HEK293 (cell line): ENCODE results near the gene TBX10.
A peak's percentile ranks its signal among the peaks of the same experiment; 100 is the strongest.
"Not testable (repeated sequence)": the region's sequence is repeated elsewhere in the genome, so short reads cannot be mapped to it uniquely, and the experiment has no call there.

Experiments
- CTCF ChIA-PET: fragments of 350-600 bp; formaldehyde crosslinking; extraction: SDS; loops from one replicate; lab custom pipeline; 2021; ENCODE audit warnings: antibody characterized with exemption; lab: Yijun Ruan, JAX
- POLR2A ChIA-PET: fragments of 300-600 bp; formaldehyde crosslinking; extraction: SDS; loops from one replicate; lab custom pipeline; 2020; ENCODE audit warnings: antibody characterized with exemption, inconsistent platforms; lab: Yijun Ruan, JAX
- H3K27ac ChIP-seq: fragments of 200-500 bp; sonication (Bioruptor generic); 2 replicates; pipeline ENCODE4 v1.5.1; 2014; ENCODE audit warnings: low read depth, low read length, control low read depth, inconsistent platforms; ENCODE audit errors: extremely low read depth
- H3K36me3 ChIP-seq, 2 experiments: fragments of 200-500 bp in 1 of 2; sonication (Bioruptor generic) in 1 of 2; 1 replicate in 1 of 2; 2 replicates in 1 of 2; pipeline ENCODE4 v1.5.1; 2014 to 2017; ENCODE audit warnings: inconsistent platforms in 2 of 2, low read length in 2 of 2; ENCODE audit not compliant: control insufficient read depth in 2 of 2, insufficient read depth in 1 of 2
- H3K4me1 ChIP-seq: fragments of 200-500 bp; sonication (Bioruptor generic); 2 replicates; pipeline ENCODE4 v1.5.1; 2014; ENCODE audit warnings: mild to moderate bottlenecking, low read length, inconsistent platforms; ENCODE audit not compliant: control insufficient read depth, insufficient read depth
- H3K4me3 ChIP-seq: 2 replicates; pipeline ENCODE4 v1.5.1; 2011; ENCODE audit warnings: low read depth, mild to moderate bottlenecking, control low read depth, low read length, moderate library complexity
- H3K9me3 ChIP-seq: fragments of 200-500 bp; sonication (Bioruptor generic); 2 replicates; pipeline ENCODE4 v1.5.1; 2014; ENCODE audit warnings: low read depth, low read length, inconsistent platforms; ENCODE audit not compliant: control insufficient read depth, insufficient read depth
- KLF10 ChIP-seq: fragments of 450-650 bp; IDR thresholded peaks from 2 replicates; pipeline ENCODE4 v1.5.1; 2018; ENCODE audit warnings: missing biosample characterization, mild to moderate bottlenecking, missing genetic modification characterization
- KLF17 ChIP-seq: fragments of 450-650 bp; formaldehyde crosslinking; IDR thresholded peaks from 2 replicates; pipeline ENCODE4 v1.5.1; 2016; ENCODE audit warnings: missing biosample characterization, missing genetic modification characterization
- MZF1 ChIP-seq: fragments of 450-650 bp; formaldehyde crosslinking; IDR thresholded peaks from 2 replicates; pipeline ENCODE4 v1.5.1; 2017; ENCODE audit warnings: missing biosample characterization, missing genetic modification characterization, borderline replicate concordance
- RBAK ChIP-seq: fragments of 450-650 bp; formaldehyde crosslinking; IDR thresholded peaks from 2 replicates; pipeline ENCODE4 v1.5.1; 2016; ENCODE audit warnings: missing biosample characterization, missing genetic modification characterization
- SETDB1 ChIP-seq: IDR thresholded peaks from one replicate; pipeline ENCODE4 v1.6.1; 2017; ENCODE audit warnings: mild to moderate bottlenecking, low read length, moderate library complexity, mixed read lengths; ENCODE audit not compliant: insufficient read length
- ZNF121 ChIP-seq: fragments of 450-650 bp; formaldehyde crosslinking; IDR thresholded peaks from 2 replicates; pipeline ENCODE4 v1.5.1; 2016; ENCODE audit warnings: missing biosample characterization, missing genetic modification characterization
- ZNF239 ChIP-seq: fragments of 450-650 bp; formaldehyde crosslinking; IDR thresholded peaks from 2 replicates; pipeline ENCODE4 v1.5.1; 2016; ENCODE audit warnings: missing biosample characterization, missing genetic modification characterization
- ZNF24 ChIP-seq: fragments of 450-650 bp; formaldehyde crosslinking; IDR thresholded peaks from 2 replicates; pipeline ENCODE4 v1.5.1; 2016; ENCODE audit warnings: missing biosample characterization, missing genetic modification characterization
- ZNF302 ChIP-seq: fragments of 450-650 bp; formaldehyde crosslinking; IDR thresholded peaks from 2 replicates; pipeline ENCODE4 v1.5.1; 2016; ENCODE audit warnings: missing biosample characterization, missing genetic modification characterization, low read depth
- ZNF350 ChIP-seq: fragments of 450-650 bp; formaldehyde crosslinking; IDR thresholded peaks from 2 replicates; pipeline ENCODE4 v1.5.0; 2017; ENCODE audit warnings: missing biosample characterization, mild to moderate bottlenecking, missing genetic modification characterization
- ZNF416 ChIP-seq: fragments of 450-650 bp; formaldehyde crosslinking; IDR thresholded peaks from 2 replicates; pipeline ENCODE4 v1.5.1; 2016; ENCODE audit warnings: missing biosample characterization, missing genetic modification characterization
- ZNF433 ChIP-seq: fragments of 450-650 bp; formaldehyde crosslinking; IDR thresholded peaks from 2 replicates; pipeline ENCODE4 v1.5.1; 2016; ENCODE audit warnings: missing biosample characterization, missing genetic modification characterization, low read depth
- ZNF548 ChIP-seq: fragments of 450-650 bp; formaldehyde crosslinking; IDR thresholded peaks from 2 replicates; pipeline ENCODE4 v1.5.1; 2016; ENCODE audit warnings: missing biosample characterization, missing genetic modification characterization
- ZNF837 ChIP-seq: fragments of 450-650 bp; formaldehyde crosslinking; IDR thresholded peaks from 2 replicates; pipeline ENCODE4 v1.5.1; 2016; ENCODE audit warnings: missing biosample characterization, missing genetic modification characterization
- TF ChIP-seq, protein P1 (sequence below): fragments of 450-650 bp; formaldehyde crosslinking; IDR thresholded peaks from 2 replicates; pipeline ENCODE4 v1.5.0; 2017; ENCODE audit warnings: missing biosample characterization, missing genetic modification characterization, borderline replicate concordance

TBX10 gene

DNA sequence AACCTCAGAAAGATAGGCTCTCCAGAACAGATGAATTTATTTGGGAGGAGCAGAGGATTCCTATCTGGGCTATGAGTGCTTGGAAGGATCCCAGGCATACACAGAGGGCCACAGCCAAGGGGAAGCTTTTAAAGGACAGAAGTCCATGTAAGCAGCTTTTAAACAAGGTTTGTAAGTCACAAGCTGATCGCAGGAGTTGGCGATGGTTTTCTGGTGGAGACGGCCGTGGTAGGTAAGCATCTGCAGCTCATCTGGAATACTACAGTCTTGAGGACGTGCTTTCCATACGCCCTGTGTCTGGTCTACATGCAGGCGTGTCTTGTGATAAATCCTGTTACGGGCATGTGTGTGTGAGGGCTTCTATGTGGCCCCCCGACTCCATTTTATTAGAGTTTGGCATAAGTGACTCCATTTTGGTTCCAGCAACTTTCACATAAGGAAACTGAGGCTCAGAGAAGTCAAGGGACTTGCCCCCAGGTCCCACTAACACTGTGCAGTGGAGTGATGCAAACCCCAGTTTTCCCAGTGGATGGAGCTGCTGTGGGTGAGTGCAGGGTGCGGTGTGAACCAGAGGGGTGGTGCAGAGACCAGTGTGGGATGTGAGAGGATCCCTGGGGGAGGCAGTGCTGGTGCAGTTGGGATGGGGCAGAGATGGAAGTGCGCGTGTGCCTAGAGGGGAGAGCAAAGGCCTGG is 22.7 kb upstream of the TBX10 start:
- no peak overlapping the region for H3K4me3 ChIP-seq
- H3K4me1 ChIP-seq = no peaks in the 10 kb centered on the region
- no peak overlapping the region for H3K27ac ChIP-seq
- H3K36me3 ChIP-seq = no peaks in the 10 kb centered on the region
- CTCF ChIA-PET = interaction anchor here (0.6 to 2.1 kb wide), 4 partner anchors 31 to 85 kb away, joined by 3 to 5 read pairs (median 4); no protein-coding TSS in a partner anchor
- no peaks in the 10 kb centered on the region for H3K9me3 ChIP-seq
- POLR2A ChIA-PET = interaction anchor here (0.5 kb wide), 1 partner anchor 10 kb away, joined by 4 read pairs; no protein-coding TSS in a partner anchor
- no peak for TF ChIP-seq ZNF416 (tag by site-specific recombination)
- TF ChIP-seq ZNF350 (tag by site-specific recombination) = no peak
- no peak for TF ChIP-seq MZF1
- no peak for TF ChIP-seq ZNF24 (tag by site-specific recombination)
- TF ChIP-seq ZNF433 (tag by site-specific recombination) = no peak

DNA sequence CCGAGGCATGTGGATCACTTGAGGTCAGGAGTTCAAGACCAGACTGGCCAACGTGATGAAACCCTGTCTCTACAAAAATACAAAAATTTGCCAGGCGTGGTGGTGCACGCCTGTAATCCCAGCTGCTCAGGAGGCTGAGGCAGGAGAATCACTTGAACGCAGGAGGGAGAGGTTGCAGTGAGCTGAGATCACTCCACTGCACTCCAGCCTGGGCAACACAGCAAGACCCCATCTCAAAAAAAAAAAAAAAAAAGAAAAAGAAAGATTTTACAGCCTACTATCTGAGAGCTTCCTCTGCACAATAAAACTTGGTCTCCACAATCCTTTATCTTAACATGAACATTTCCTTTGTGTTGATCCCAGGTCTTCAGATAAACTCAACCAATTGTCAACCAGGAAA is 21.2 kb upstream of the TBX10 start:
- not testable (repeated sequence) for H3K36me3 ChIP-seq, H3K4me3 ChIP-seq, H3K9me3 ChIP-seq, H3K4me1 ChIP-seq, H3K27ac ChIP-seq
- ChIA-PET POLR2A (interaction anchor here (1.6 kb wide), 1 partner anchor 31 kb away, joined by 3 read pairs; the partner anchor contains the start of gene NUDT8), CTCF (interaction anchor here (1.0 to 3.2 kb wide), 5 partner anchors 12 to 304 kb away, joined by 3 to 22 read pairs (median 4); partner anchors contain the start of gene NUDT8)
- TF ChIP-seq ZNF121 (tag by site-specific recombination) = 0 out of 2 replicates have a peak, but pooled peaks have one; percentile 43

GRCh38 chr11:67659651-67660165 is 20.1 kb upstream of the TBX10 start:
- H3K4me3 ChIP-seq, H3K4me1 ChIP-seq, H3K27ac ChIP-seq, H3K9me3 ChIP-seq, H3K36me3 ChIP-seq: not testable (repeated sequence)
- CTCF ChIA-PET = interaction anchor here (0.5 to 3.2 kb wide), 18 partner anchors 9 to 308 kb away, joined by 3 to 22 read pairs (median 4); partner anchors contain the start of genes ACY3, NUDT8 and TBX10
- POLR2A ChIA-PET = interaction anchor here (1.6 kb wide), 1 partner anchor 30 kb away, joined by 3 read pairs; the partner anchor contains the start of gene NUDT8

GRCh38 chr11:67657300-67657699 is 17.7 kb upstream of the TBX10 start:
- TF ChIP-seq RBAK (no peak), KLF17 (tag by site-specific recombination) (no peak), KLF10 (no peak), SETDB1 (no peak), ZNF548 (tag by site-specific recombination) (no peak), ZNF837 (tag by site-specific recombination) (no peak), ZNF302 (no peak), ZNF239 (tag by site-specific recombination) (no peak)
- TF ChIP-seq, protein P1, sequence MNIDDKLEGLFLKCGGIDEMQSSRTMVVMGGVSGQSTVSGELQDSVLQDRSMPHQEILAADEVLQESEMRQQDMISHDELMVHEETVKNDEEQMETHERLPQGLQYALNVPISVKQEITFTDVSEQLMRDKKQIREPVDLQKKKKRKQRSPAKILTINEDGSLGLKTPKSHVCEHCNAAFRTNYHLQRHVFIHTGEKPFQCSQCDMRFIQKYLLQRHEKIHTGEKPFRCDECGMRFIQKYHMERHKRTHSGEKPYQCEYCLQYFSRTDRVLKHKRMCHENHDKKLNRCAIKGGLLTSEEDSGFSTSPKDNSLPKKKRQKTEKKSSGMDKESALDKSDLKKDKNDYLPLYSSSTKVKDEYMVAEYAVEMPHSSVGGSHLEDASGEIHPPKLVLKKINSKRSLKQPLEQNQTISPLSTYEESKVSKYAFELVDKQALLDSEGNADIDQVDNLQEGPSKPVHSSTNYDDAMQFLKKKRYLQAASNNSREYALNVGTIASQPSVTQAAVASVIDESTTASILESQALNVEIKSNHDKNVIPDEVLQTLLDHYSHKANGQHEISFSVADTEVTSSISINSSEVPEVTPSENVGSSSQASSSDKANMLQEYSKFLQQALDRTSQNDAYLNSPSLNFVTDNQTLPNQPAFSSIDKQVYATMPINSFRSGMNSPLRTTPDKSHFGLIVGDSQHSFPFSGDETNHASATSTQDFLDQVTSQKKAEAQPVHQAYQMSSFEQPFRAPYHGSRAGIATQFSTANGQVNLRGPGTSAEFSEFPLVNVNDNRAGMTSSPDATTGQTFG (tag by site-specific recombination) = no peak
- no peaks in the 10 kb centered on the region for H3K36me3 ChIP-seq
- ChIA-PET CTCF (interaction anchor here (0.7 to 1.1 kb wide), 3 partner anchors 19 to 306 kb away, joined by 3 read pairs; no protein-coding TSS in a partner anchor), POLR2A (no interaction called here)
- H3K4me1 ChIP-seq = no peaks in the 10 kb centered on the region
- H3K9me3 ChIP-seq = no peaks in the 10 kb centered on the region
- no peak overlapping the region for H3K4me3 ChIP-seq
- H3K27ac ChIP-seq = no peak overlapping the region
